Naive thymus-derived CD4-positive, alpha-beta T cell (primary cell): ENCODE measurements around the gene PTP4A1. TPM values are rescaled to one million over a fixed set of nuclear protein-coding genes. Genes with fewer than 3 reads are reported as not detected.
"Not testable (repeated sequence)": the region's sequence is repeated elsewhere in the genome, so short reads cannot be mapped to it uniquely, and the experiment has no call there.

Source experiments
- ATAC-seq: fragments of 150-1000 bp; cut with Tn5 transposase; 2 replicates; pipeline ENCODE4 v1.10.0; 2021; ENCODE audit warnings: mild to moderate bottlenecking, moderate library complexity
- CTCF ChIA-PET: fragments of 350-600 bp; sonication (Branson Sonifier 250); formaldehyde crosslinking; loops from one replicate; lab custom pipeline; 2021; ENCODE audit warnings: antibody characterized with exemption; lab: Charles Lee
- POLR2A ChIA-PET: fragments of 350-600 bp; sonication (Branson Sonifier 250); formaldehyde crosslinking; loops from one replicate; lab custom pipeline; 2021; ENCODE audit warnings: antibody characterized with exemption, inconsistent platforms; lab: Charles Lee
- DNase-seq, 9 donors: peaks; one replicate each; pipeline versions ENCODE4 v3.0.0 to v3.0.0-alpha.2; 2020 to 2022; ENCODE audit warnings: mixed read lengths in 1 of 9
- H3K27ac ChIP-seq: one replicate; pipeline ENCODE4 v1.7.0; 2013; ENCODE audit warnings: mild to moderate bottlenecking, low read depth, low read length, moderate library complexity
- H3K27me3 ChIP-seq, 2 donors: one replicate each; pipeline ENCODE4 v1.7.0; 2013; ENCODE audit warnings: low read length in 2 of 2, mild to moderate bottlenecking in 2 of 2, moderate library complexity in 2 of 2; ENCODE audit not compliant: control insufficient read depth in 2 of 2, insufficient read depth in 2 of 2
- H3K36me3 ChIP-seq, 3 experiments: 1 replicate in 2 of 3; 2 replicates in 1 of 3; pipeline ENCODE4 v1.7.0; 2013; ENCODE audit warnings: low read length in 3 of 3, mild to moderate bottlenecking in 3 of 3, moderate library complexity in 1 of 3; ENCODE audit not compliant: insufficient read depth in 3 of 3, control insufficient read depth in 2 of 3
- H3K4me1 ChIP-seq, 2 donors: one replicate each; pipeline ENCODE4 v1.7.0; 2013; ENCODE audit warnings: low read length in 2 of 2, mild to moderate bottlenecking in 2 of 2, moderate library complexity in 1 of 2; ENCODE audit not compliant: control insufficient read depth in 2 of 2, insufficient read depth in 2 of 2
- H3K4me3 ChIP-seq: 2 replicates; pipeline ENCODE4 v1.7.0; 2013; ENCODE audit warnings: mild to moderate bottlenecking, low read length
- H3K9me3 ChIP-seq, 3 experiments: 1 replicate in 2 of 3; 2 replicates in 1 of 3; pipeline ENCODE4 v1.7.0; 2013; ENCODE audit warnings: low read length in 3 of 3; ENCODE audit not compliant: control insufficient read depth in 2 of 3
- H3K27ac Mint-ChIP-seq, 9 donors: one replicate each; pipeline ENCODE4 v1.8.0; 2020 to 2022; ENCODE audit warnings: mixed read lengths in 9 of 9, mild to moderate bottlenecking in 8 of 9, moderate library complexity in 5 of 9, inconsistent platforms in 2 of 9
- H3K27me3 Mint-ChIP-seq, 5 donors: one replicate each; pipeline ENCODE4 v1.8.0; 2021 to 2022; ENCODE audit warnings: mixed read lengths in 5 of 5, mild to moderate bottlenecking in 1 of 5
- H3K36me3 Mint-ChIP-seq, 5 donors: one replicate each; pipeline ENCODE4 v1.8.0; 2020 to 2022; ENCODE audit warnings: mixed read lengths in 5 of 5, mild to moderate bottlenecking in 3 of 5, inconsistent platforms in 1 of 5
- H3K4me1 Mint-ChIP-seq, 7 donors: one replicate each; pipeline ENCODE4 v1.8.0; 2020 to 2022; ENCODE audit warnings: mixed read lengths in 7 of 7, mild to moderate bottlenecking in 3 of 7, inconsistent platforms in 1 of 7
- H3K4me3 Mint-ChIP-seq, 10 donors: one replicate each; pipeline ENCODE4 v1.8.0; 2020 to 2022; ENCODE audit warnings: mild to moderate bottlenecking in 10 of 10, mixed read lengths in 10 of 10, moderate library complexity in 6 of 10, inconsistent platforms in 2 of 10
- H3K9me3 Mint-ChIP-seq, 11 donors: one replicate each; pipeline ENCODE4 v1.8.0; 2020 to 2022; ENCODE audit warnings: mixed read lengths in 11 of 11, mild to moderate bottlenecking in 4 of 11, inconsistent platforms in 1 of 11, moderate library complexity in 1 of 11
- intact Hi-C, 2 donors: fragments of 100-400 bp; cut with micrococcal nuclease; formaldehyde crosslinking; loops; one replicate each; pipeline ENCODE4 v1.15.1; 2023
- polyA plus RNA-seq, 2 donors: library from polyadenylated mRNA; unstranded; fragments of 300-500 nt; fragmentation: Illumina TruSeq; gene quantifications; one replicate each; pipeline ENCODE4 v1.2.3, GENCODE V29; 2021
- total RNA-seq, 6 experiments: library from RNA in 5 of 6; stranded (reverse) in 5 of 6; gene quantifications; 1 replicate in 5 of 6; 2 replicates in 1 of 6; pipeline ENCODE4 v1.2.3 and lab custom pipeline; 2021 to 2026

PTP4A1 gene
- total and polyA plus RNA-seq, 7 experiments from 2014 or later = 26.4 to 165 (median 47.5) TPM

- Mint-ChIP-seq H3K4me3 (no peak overlapping the region), H3K27me3 (peaks cover 0 to 8% (median 0%) of the 10 kb centered on the region in 5 donors), H3K4me1 (no peaks in the 10 kb centered on the region), H3K27ac (no peak overlapping the region), H3K9me3 (peaks cover 0 to 2% (median 0%) of the 10 kb centered on the region in 11 donors), H3K36me3 (peaks cover 10 to 26% (median 22%) of the 10 kb centered on the region in 5 donors)
- Histone ChIP-seq H3K4me1 (no peaks in the 10 kb centered on the region), H3K9me3 (no peaks in the 10 kb centered on the region), H3K4me3 (no peak overlapping the region), H3K27me3 (no peaks in the 10 kb centered on the region), H3K27ac (no peak overlapping the region), H3K36me3 (peaks cover 8 to 18% (median 14%) of the 10 kb centered on the region in 3 experiments)
- intact Hi-C loops = no loop called here
- POLR2A ChIA-PET = interaction anchor here (0.9 to 1.0 kb wide), 2 partner anchors 9 to 121 kb away, joined by 4 read pairs; no protein-coding TSS in a partner anchor
- ATAC-seq (peak; percentile 26), DNase-seq (no peak)
- CTCF ChIA-PET = interaction anchor here (1.0 kb wide), 1 partner anchor 8 kb away, joined by 4 read pairs; no protein-coding TSS in a partner anchor
These were observed 10.4 kb downstream of the PTP4A1 start for GRCh38 chr6:63582579-63583231.

DNA sequence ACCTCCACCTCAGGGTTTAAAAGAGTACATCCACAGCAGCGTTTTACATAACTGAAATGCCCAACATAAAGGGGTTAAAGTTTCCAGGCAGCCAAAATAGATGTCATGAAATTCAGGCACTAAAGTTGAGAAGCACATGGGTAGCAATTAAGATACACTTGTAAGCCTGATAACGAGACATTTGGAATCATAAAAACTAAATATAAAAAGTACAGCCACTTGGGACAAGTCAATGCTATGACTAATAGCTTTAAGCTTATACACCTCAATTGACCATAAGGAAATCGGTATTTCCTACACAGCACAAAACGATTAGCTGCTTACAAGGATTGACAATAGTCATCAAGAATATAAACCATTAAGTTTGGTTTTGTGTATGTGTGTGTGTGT, 11.8 kb downstream of the PTP4A1 start:
- POLR2A ChIA-PET = interaction anchor here (0.7 to 0.8 kb wide), 2 partner anchors 9 to 14 kb away, joined by 4 to 5 read pairs; no protein-coding TSS in a partner anchor
- CTCF ChIA-PET = interaction anchor here (0.9 to 1.0 kb wide), 2 partner anchors 11 to 12 kb away, joined by 3 to 4 read pairs; no protein-coding TSS in a partner anchor
- Mint-ChIP-seq H3K27ac (no peak overlapping the region), H3K4me3 (no peak overlapping the region), H3K4me1 (no peaks in the 10 kb centered on the region), H3K27me3 (peaks cover 0 to 8% (median 0%) of the 10 kb centered on the region in 5 donors), H3K36me3 (peaks cover 10 to 26% (median 22%) of the 10 kb centered on the region in 5 donors), H3K9me3 (peaks cover 0 to 2% (median 0%) of the 10 kb centered on the region in 11 donors)
- Histone ChIP-seq H3K4me3 (no peak overlapping the region), H3K4me1 (no peaks in the 10 kb centered on the region), H3K27me3 (no peaks in the 10 kb centered on the region), H3K36me3 (peaks cover 8 to 16% (median 14%) of the 10 kb centered on the region in 3 experiments), H3K9me3 (no peaks in the 10 kb centered on the region), H3K27ac (no peak overlapping the region)
- DNase-seq (no peak), ATAC-seq (peak; percentile 20)
- intact Hi-C loops = no loop called here

DNA sequence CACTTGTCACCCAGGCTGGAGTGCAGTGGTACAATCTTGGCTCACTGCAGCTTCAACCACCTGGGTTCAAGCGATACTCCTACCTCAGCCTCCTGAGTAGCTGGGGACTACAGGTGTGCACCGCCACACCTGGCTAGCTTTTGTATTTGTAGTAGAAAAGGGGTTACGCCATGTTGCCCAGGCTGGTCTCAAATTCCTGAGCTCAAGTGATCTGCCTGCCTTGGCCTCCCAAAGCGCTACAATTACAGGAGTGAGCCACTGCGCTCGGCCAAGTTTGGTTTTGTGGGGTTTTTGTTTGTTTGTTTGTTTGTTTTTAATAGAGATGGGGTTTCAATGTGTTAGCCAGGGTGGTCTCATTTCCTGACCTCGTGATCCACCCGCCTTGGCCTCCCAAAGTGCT, 12.3 kb downstream of the PTP4A1 start:
- Mint-ChIP-seq H3K4me1 (no peaks in the 10 kb centered on the region), H3K27ac (no peak overlapping the region), H3K9me3 (peaks cover 0 to 2% (median 0%) of the 10 kb centered on the region in 11 donors), H3K4me3 (no peak overlapping the region), H3K27me3 (peaks cover 0 to 8% (median 0%) of the 10 kb centered on the region in 5 donors), H3K36me3 (peaks cover 10 to 25% (median 22%) of the 10 kb centered on the region in 5 donors)
- DNase-seq = no peak
- Histone ChIP-seq H3K9me3 (no peaks in the 10 kb centered on the region), H3K27me3 (no peaks in the 10 kb centered on the region), H3K4me1 (no peaks in the 10 kb centered on the region), H3K27ac (no peak overlapping the region), H3K36me3 (peaks cover 8 to 12% (median 12%) of the 10 kb centered on the region in 3 experiments), H3K4me3 (no peak overlapping the region)
- intact Hi-C loops = no loop called here
- no peak for ATAC-seq
- ChIA-PET CTCF (interaction anchor here (1.0 kb wide), 1 partner anchor 11 kb away, joined by 4 read pairs; no protein-coding TSS in a partner anchor), POLR2A (interaction anchor here (0.7 to 0.8 kb wide), 2 partner anchors 8 to 13 kb away, joined by 4 to 5 read pairs; no protein-coding TSS in a partner anchor)

DNA sequence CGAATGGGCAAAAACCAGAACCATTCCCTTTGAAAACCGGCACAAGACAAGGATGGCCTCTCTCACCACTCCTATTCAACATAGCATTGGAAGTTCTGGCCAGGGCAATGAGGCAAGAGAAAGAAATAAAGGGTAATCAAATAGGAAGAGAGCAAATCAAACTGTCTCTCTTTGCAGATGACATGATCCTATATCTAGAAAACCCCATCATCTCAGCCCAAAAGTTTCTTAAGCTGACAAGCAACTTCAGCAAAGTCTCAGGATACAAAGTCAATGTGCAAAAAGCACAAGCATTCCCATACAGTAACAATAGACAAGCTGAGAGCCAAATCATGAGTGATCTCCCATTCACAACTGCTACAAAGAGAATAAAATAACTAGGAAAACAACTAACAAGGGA, 13.4 kb downstream of the PTP4A1 start:
- DNase-seq, H3K36me3 ChIP-seq, intact Hi-C loops, H3K27ac ChIP-seq, H3K27me3 Mint-ChIP-seq, H3K9me3 Mint-ChIP-seq, H3K27ac Mint-ChIP-seq, POLR2A ChIA-PET, H3K27me3 ChIP-seq, CTCF ChIA-PET, H3K4me3 ChIP-seq, H3K4me3 Mint-ChIP-seq, H3K9me3 ChIP-seq, ATAC-seq, H3K4me1 Mint-ChIP-seq, H3K4me1 ChIP-seq: not testable (repeated sequence)
- peaks cover 5 to 15% (median 11%) of the 10 kb centered on the region in 5 donors for H3K36me3 Mint-ChIP-seq

- DNase-seq = no peak
- H3K27me3 ChIP-seq = no peaks in the 10 kb centered on the region
- Mint-ChIP-seq H3K4me1 (peaks cover 0 to 4% (median 0%) of the 10 kb centered on the region in 7 donors), H3K27me3 (peaks cover 0 to 25% (median 0%) of the 10 kb centered on the region in 5 donors), H3K9me3 (peaks cover 0 to 2% (median 0%) of the 10 kb centered on the region in 11 donors), H3K4me3 (no peak overlapping the region), H3K36me3 (peaks cover 0 to 3% (median 0%) of the 10 kb centered on the region in 5 donors), H3K27ac (no peak overlapping the region)
- no peak overlapping the region for H3K27ac ChIP-seq
- no peaks in the 10 kb centered on the region for H3K36me3 ChIP-seq
- CTCF ChIA-PET = no interaction called here
- no peaks in the 10 kb centered on the region for H3K9me3 ChIP-seq
- no peak overlapping the region for H3K4me3 ChIP-seq
- H3K4me1 ChIP-seq = no peaks in the 10 kb centered on the region
- ATAC-seq = no peak
- POLR2A ChIA-PET = no interaction called here
- intact Hi-C loops = no loop called here
These were observed 17.7 kb downstream of the PTP4A1 start for GRCh38 chr6:63589952-63590411.

GRCh38 chr6:63592886-63593285, 20.6 kb downstream of the PTP4A1 start:
- Mint-ChIP-seq H3K9me3 (no peaks in the 10 kb centered on the region), H3K36me3 (no peaks in the 10 kb centered on the region), H3K27me3 (peaks cover 0 to 25% (median 4%) of the 10 kb centered on the region in 5 donors), H3K27ac (no peak overlapping the region), H3K4me1 (peaks cover 0 to 7% (median 2%) of the 10 kb centered on the region in 7 donors), H3K4me3 (peak overlapping the region in 1 of 10 donors; percentile 8)
- no peak for DNase-seq
- Histone ChIP-seq H3K36me3 (no peaks in the 10 kb centered on the region), H3K4me3 (no peak overlapping the region), H3K9me3 (no peaks in the 10 kb centered on the region), H3K27me3 (no peaks in the 10 kb centered on the region), H3K4me1 (peaks cover 0 to 3% of the 10 kb centered on the region in 2 donors), H3K27ac (no peak overlapping the region)
- intact Hi-C loops = no loop called here
- POLR2A ChIA-PET = interaction anchor here (1.0 kb wide), 1 partner anchor 8 kb away, joined by 4 read pairs; no protein-coding TSS in a partner anchor
- CTCF ChIA-PET = interaction anchor here (0.9 to 1.1 kb wide), 2 partner anchors 170 to 171 kb away, joined by 3 read pairs; no protein-coding TSS in a partner anchor
- no peak for ATAC-seq
